GM21367 (cell line): ENCODE results near the gene FAM9C.

ENCODE experiments used
- ATAC-seq: cut with Tn5 transposase; IDR thresholded peaks from one replicate; pipeline ENCODE4 v1.9.1; 2021; ENCODE audit not compliant: unreplicated experiment

The FAM9C gene

GRCh38 chrX:13008851-13009250 lies 35.6 kb downstream of the FAM9C start:
- no peak for ATAC-seq

- ATAC-seq: no peak
Observed at GRCh38 chrX:13008189-13008533, 36.3 kb downstream of the FAM9C start.

GRCh38 chrX:13007519-13008188 lies 36.8 kb downstream of the FAM9C start:
- ATAC-seq: no peak

- peak; percentile 49 for ATAC-seq
Observed at GRCh38 chrX:13005661-13006473, 38.6 kb downstream of the FAM9C start.

GRCh38 chrX:13001961-13002671 lies 42.3 kb downstream of the FAM9C start:
- ATAC-seq: no peak

GRCh38 chrX:13001097-13001496 lies 43.3 kb downstream of the FAM9C start:
- ATAC-seq: no peak

GRCh38 chrX:13000301-13000811 lies 44.1 kb downstream of the FAM9C start:
- peak; percentile 37 for ATAC-seq

- ATAC-seq: peak; percentile 49
Observed at GRCh38 chrX:12999422-12999821, 45.0 kb downstream of the FAM9C start.

- no peak for ATAC-seq
Observed at GRCh38 chrX:12997906-12998687, 46.3 kb downstream of the FAM9C start.

- ATAC-seq: no peak
Observed at GRCh38 chrX:12996934-12997435, 47.4 kb downstream of the FAM9C start.

- ATAC-seq: no peak
Observed at GRCh38 chrX:12994321-12994720, 50.1 kb downstream of the FAM9C start.

GRCh38 chrX:12993826-12994225 lies 50.6 kb downstream of the FAM9C start:
- ATAC-seq: no peak

- ATAC-seq: no peak
Observed at GRCh38 chrX:12992544-12993118, 51.8 kb downstream of the FAM9C start.

- ATAC-seq: no peak
Observed at GRCh38 chrX:12991575-12991974, 52.8 kb downstream of the FAM9C start.

GRCh38 chrX:12989461-12989860 lies 55.0 kb downstream of the FAM9C start:
- ATAC-seq: no peak

- ATAC-seq: no peak
Observed at GRCh38 chrX:12988797-12989196, 55.6 kb downstream of the FAM9C start.

GRCh38 chrX:12987900-12988594 lies 56.4 kb downstream of the FAM9C start:
- no peak for ATAC-seq

GRCh38 chrX:12987340-12987739 lies 57.1 kb downstream of the FAM9C start:
- ATAC-seq: no peak

- no peak for ATAC-seq
Observed at GRCh38 chrX:12986886-12987285, 57.5 kb downstream of the FAM9C start.
